TTC549 (cell line): ENCODE data around the gene TSC1.

Experiments used
- FAIRE-seq: peaks from 2 replicates; lab custom pipeline; 2012; peaks lifted over from hg19 to GRCh38; lab: Jason Lieb, UNC

TSC1 gene

DNA sequence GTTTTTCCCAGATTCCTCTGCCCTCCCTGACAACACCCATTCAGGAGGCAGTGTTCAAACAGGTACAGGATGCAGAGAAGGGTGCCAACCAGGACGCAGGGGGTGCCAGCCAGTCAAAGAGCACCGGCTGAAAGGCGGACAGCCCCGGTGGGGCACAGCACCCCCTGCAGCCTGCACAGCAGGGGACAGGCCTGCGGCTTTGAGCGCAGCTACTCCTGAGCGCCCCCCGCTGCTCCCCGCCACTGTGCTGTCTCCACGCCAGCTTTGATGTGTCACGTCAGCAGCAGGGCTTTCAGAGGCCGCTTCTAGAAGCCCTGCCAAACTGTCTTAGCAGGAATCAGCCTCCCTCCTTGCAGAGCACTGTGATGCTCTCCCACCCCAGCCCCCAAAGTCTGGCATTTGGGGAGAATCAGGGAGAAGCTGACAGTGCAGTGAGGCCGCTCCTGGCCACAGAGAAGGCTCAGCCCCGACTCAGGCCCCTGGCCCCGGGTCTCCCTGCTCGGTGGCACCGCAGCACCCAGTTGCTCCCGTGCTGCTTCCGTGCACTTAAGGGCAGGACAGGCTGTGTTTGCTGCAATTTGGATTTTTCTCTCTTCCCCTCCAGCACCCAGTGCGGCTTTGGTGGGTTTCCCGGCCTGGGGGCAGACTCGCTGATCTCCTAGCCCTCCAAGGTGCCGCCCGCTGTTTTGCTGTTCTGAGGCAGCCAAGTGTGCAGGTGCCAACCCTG, 86.6 kb downstream of the TSC1 start:
- FAIRE-seq, result no peak

DNA sequence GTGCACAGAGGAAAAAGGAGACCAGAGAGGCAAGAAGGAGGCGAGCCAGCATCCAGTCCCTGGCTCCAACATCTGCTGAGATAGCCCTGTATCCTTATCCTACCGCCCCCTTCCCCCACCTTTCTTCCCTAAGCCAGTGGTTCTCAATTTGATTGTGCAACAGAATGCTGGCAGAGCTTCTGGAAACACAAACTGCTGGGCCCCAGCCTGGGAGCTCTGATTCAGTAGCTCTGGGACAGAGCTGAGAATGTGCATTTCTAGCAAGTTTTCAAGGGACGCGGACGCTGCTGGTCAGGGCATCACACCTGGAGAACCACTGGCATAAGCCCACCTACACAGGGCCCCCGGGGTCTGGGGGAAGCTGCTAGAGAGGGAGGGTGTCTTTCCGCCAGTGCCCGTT, 87.4 kb downstream of the TSC1 start:
- no peak for FAIRE-seq

DNA sequence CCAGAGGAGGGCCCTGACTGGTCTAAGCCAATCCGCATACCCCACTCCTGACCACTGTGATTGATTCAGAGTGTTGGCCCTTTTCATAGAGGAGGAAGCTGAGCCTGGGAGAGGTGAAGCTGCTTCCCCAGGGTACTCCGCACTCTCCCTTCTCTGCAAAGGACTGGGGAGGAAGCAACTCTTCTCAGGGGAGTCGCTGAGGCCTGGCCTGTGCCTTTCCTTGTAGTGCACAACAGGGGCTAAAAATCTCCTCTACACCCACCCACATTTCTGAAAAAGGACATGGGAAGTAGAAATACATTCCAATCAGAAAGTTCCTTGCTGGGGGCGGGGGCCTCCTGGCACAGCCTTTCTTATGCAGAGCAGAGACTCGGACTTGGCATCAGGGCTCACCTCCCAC, 88.5 kb downstream of the TSC1 start:
- FAIRE-seq, result no peak

DNA sequence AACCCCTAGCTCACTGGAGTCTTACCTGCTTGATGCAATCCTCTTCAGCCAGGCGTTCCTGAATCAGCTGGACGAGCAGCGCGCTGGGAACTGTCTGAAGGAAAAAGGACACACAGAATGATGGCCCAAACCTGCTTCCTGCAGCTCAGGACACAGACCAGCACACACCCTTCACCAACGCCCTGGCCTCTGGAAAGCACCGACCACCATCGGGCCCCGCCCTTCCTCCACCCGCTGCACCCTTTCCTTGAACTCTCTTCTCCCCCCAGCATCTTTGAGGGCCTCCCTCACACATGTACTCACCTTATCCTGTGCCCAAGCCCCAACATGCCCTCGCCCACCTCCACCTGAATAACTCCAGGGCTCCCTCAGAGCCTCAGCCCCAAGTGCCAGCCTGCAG, 89.6 kb downstream of the TSC1 start:
- FAIRE-seq, result no peak

DNA sequence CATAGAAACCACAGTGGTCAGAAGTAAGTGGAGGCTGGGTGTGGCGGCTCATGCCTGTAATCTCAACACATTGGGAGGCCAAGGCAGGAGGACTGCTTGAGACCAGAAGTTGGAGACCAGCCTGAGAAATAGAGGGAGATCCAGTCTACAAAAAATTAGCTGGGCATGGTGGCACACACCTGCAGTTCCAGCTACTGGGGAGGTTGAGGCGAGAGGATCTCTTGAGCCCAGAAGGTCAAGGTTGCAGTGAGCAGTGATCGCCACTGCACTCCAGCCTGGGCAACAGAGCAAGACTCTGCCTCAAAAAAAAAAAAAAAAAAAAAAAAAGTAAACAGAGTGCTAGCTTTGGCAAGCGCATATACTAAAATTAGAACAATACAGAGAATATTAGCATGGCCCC, 90.9 kb downstream of the TSC1 start:
- no peak for FAIRE-seq

DNA sequence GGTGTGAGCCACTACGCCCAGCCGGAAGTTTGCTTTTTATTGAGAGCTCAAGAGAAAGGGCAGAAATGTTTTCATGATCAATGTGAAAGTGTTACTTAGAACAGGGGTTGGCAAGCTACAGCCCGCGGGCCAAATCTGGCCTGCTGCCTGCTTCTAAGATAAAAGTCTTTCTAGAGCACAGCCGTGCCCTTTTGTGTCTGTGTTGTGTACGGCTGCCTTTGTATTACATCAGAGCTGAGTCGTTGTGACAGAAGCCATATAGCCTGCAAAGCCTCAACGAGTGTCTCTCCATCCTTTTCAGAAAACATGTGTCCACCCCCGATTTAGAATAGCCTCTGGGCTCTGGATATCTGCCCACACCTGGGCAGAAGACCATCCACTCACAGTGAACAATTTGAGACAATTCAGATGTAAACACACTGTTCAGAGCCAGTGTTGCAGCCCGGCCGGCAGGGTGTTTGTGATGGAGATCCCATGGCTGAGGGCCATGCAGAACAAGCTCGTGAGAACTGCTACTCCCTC, 95.2 kb downstream of the TSC1 start:
- no peak for FAIRE-seq

DNA sequence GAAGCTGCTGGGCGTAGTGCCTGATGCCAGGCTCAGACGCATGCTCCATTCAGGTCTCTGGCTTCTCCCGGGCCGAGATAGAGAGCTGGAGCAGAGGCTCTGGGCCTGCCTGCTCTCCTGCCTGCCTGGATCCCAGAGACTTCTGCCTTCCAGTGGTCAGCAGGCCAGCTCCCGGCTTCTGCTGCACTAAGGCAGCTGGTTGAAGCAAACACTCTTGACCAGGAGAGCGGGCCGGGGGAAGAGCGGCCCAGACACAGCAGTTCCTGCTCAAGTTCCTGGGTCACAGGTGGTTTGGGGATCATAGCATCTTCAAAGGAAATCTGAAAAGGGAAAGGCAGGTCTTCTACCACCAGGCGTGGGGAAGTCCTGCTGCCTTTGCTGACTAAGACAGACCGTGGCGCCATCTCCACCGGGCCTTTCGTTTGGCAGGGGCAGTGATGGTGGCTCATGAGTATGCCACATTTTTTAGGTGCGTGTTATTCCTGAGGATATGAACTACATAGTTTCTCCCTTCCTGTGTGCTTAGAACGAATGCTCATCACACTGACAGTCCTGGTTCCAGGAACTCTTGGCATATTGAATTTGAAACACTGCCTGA, 97.4 kb downstream of the TSC1 start:
- no peak for FAIRE-seq

DNA sequence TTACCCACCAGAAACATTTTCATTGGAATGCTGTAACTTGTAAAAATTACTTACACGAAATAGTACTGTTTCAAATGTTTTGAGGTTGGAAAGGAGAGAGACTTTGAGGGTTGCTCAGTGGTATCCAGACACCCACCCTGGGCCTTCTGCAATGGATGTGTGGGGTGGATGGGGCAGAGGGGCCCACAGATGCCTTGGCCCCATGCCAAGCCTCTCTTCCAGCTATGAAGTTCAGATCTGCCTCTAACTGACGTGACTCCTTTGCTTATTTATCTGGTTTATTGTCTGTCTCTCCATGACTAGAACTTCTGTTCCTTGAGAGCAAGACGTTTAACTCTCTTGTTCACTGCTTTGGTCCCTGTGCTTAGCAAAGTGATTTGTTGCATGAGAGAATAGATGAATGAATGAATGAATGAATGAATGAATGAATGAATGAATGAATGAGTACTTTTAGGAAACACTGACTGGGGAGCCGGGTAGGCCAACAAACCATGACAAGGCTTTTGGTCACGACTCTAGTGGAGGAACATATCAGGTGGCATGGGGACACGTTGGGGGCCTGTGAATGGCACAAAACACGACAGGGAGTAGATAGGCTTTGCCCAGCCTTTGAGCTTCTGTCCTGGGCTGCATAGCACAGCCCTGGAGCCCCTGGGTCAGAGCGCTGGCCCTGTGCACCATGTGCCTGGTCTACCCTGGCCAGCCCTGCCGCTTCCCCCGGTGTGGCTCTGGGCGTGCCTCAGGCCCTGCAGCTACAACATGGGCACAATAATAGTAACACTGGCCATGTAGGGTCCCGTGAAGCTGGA, 98.1 kb downstream of the TSC1 start:
- FAIRE-seq, result no peak

DNA sequence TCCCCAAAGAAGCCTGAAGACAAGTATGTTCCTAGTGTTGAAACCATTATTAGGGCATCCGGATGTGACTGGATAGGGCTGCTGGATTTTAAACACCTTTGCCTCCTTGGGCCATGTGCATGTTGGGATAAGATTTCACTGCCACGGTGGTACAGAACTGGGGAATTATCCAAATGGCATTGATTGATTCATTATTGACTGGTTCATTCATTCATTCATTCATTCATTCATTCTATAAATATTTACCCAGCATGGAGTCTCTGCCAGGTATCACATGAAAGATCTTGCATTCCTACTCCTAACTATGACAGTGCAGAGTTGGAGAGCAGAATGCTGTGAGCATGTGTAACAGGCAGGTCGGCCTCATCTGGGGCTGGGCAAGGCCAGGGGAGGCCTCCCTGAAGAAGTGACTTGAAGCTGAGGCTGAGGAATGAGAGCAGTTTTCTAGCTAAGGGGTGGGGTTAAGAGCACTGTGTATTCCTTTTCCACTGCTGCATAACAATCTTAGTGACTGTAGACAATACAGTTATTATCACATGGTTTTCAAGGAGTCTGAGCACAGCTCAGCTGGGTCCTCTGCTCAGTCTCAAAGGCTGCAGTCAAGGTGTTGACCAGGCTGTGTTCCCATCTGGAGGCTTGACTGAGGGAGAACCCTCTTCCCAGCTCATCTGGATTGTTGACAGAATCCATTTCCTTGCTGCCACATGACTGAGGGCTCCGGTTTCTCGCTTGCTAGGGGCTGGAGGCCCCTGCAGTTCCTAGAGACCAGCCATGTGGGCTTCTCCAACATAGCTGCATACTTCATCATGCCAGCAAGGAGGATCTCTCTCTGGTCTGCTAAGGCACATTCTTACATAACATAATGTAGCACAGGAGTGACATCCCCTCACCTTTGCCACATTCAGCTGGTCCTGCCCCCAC, 102.0 kb downstream of the TSC1 start:
- FAIRE-seq, result no peak
